ENCODE data around the gene ELL2.

Gene ELL2

GRCh38 chr5:95957561-95958203 is 4.0 kb downstream of the ELL2 start:
- Mint-ChIP-seq H3K27ac (no peak overlapping the region), H3K27me3 (peaks cover 19% of the 10 kb centered on the region), H3K9me3 (no peaks in the 10 kb centered on the region), H3K4me3 (no peak overlapping the region), H3K4me1 (peaks cover 30% of the 10 kb centered on the region), H3K36me3 (no peaks in the 10 kb centered on the region)
- CTCF ChIA-PET = interaction anchor here (1.3 to 2.1 kb wide), 4 partner anchors 9 to 377 kb away, joined by 3 to 5 read pairs (median 4); no protein-coding TSS in a partner anchor
- no peak for DNase-seq

- Mint-ChIP-seq H3K4me1 (peaks cover 23% of the 10 kb centered on the region), H3K27me3 (peaks cover 11% of the 10 kb centered on the region), H3K36me3 (peaks cover under 1% of the 10 kb centered on the region), H3K9me3 (no peaks in the 10 kb centered on the region), H3K27ac (no peak overlapping the region), H3K4me3 (no peak overlapping the region)
- CTCF ChIA-PET = interaction anchor here (1.1 to 2.1 kb wide), 3 partner anchors 64 to 378 kb away, joined by 3 to 5 read pairs (median 3); no protein-coding TSS in a partner anchor
- DNase-seq = no peak
Observed at GRCh38 chr5:95956900-95957293, 4.8 kb downstream of the ELL2 start.

- no peak for DNase-seq
- peaks cover 21% of the 10 kb centered on the region for H3K4me1 Mint-ChIP-seq
- CTCF ChIA-PET = interaction anchor here (1.0 to 1.5 kb wide), 3 partner anchors 12 to 95 kb away, joined by 3 to 4 read pairs (median 3); no protein-coding TSS in a partner anchor
- H3K4me3 Mint-ChIP-seq = no peak overlapping the region
- no peaks in the 10 kb centered on the region for H3K9me3 Mint-ChIP-seq
- peaks cover 4% of the 10 kb centered on the region for H3K36me3 Mint-ChIP-seq
- no peak overlapping the region for H3K27ac Mint-ChIP-seq
- H3K27me3 Mint-ChIP-seq = peaks cover 9% of the 10 kb centered on the region
Observed at GRCh38 chr5:95956021-95956899, 5.4 kb downstream of the ELL2 start.

DNA sequence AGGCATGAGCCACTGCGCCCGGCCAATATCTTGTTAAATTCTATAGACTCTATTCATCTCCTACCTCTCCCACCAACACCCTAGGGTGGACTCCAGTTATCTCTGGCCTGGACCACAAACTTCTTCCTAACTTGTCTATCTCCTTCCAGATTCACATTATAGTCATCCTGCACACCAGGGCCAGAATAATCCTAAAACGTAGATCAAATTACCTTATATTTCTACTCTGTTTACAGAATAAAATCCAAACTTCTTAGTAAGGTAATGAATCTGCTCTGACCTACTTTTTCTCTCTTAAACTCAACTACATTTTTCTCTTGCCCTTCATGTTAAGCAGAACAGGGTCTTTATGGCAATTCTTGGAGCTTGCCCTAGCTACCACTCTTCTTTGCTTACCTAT is 6.9 kb downstream of the ELL2 start:
- Mint-ChIP-seq H3K4me3 (no peak overlapping the region), H3K4me1 (peaks cover 15% of the 10 kb centered on the region), H3K27ac (no peak overlapping the region), H3K9me3 (no peaks in the 10 kb centered on the region), H3K36me3 (peaks cover 4% of the 10 kb centered on the region), H3K27me3 (peaks cover 3% of the 10 kb centered on the region)
- CTCF ChIA-PET = interaction anchor here (1.0 kb wide), 1 partner anchor 11 kb away, joined by 4 read pairs; no protein-coding TSS in a partner anchor
- DNase-seq = no peak

DNA sequence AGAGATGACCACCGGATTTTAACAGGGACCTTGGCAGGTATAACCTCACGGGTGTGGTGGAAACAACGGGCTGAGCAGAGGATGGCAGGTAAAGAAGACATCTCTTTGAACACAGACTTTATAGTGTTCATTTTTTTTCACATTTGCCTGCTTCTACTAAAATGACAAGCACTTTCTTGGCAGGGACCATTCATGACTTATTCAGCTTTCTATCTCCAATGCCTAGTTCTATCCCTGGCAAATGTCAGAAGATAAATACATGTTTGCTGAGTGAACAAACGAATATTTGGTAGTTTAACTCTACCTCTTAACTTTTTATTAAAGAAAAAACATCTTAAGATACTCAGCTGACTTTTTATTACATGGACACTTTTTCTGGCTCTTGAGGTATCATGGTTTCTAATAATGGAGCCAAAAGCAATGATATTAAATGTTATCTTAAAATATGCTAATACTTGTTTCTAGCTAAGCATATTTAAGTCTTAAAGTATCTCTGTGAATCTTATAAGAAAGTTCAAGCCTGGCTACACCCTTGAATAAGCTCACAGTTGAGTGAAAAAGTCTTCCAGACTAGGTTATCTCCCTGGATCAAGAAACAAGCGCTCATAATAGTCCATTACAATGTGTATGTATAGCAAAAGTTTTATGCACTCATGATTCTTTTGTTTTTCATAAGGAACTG is 8.5 kb downstream of the ELL2 start:
- no peaks in the 10 kb centered on the region for H3K27me3 Mint-ChIP-seq
- no peak overlapping the region for H3K4me3 Mint-ChIP-seq
- H3K9me3 Mint-ChIP-seq = no peaks in the 10 kb centered on the region
- H3K27ac Mint-ChIP-seq = no peak overlapping the region
- peaks cover 4% of the 10 kb centered on the region for H3K36me3 Mint-ChIP-seq
- DNase-seq = no peak
- peaks cover 7% of the 10 kb centered on the region for H3K4me1 Mint-ChIP-seq
- CTCF ChIA-PET = no interaction called here

- Mint-ChIP-seq H3K4me1 (peaks cover 7% of the 10 kb centered on the region), H3K27me3 (no peaks in the 10 kb centered on the region), H3K36me3 (peaks cover 4% of the 10 kb centered on the region), H3K27ac (no peak overlapping the region), H3K4me3 (no peak overlapping the region), H3K9me3 (no peaks in the 10 kb centered on the region)
- DNase-seq = no peak
- CTCF ChIA-PET = interaction anchor here (0.7 kb wide), 1 partner anchor 11 kb away, joined by 3 read pairs; no protein-coding TSS in a partner anchor
Observed at GRCh38 chr5:95951916-95952315, 9.7 kb downstream of the ELL2 start.

GRCh38 chr5:95949810-95950209 is 11.8 kb downstream of the ELL2 start:
- peaks cover 15% of the 10 kb centered on the region for H3K4me1 Mint-ChIP-seq
- no peak overlapping the region for H3K27ac Mint-ChIP-seq
- CTCF ChIA-PET = no interaction called here

GRCh38 chr5:95948631-95949030 is 13.0 kb downstream of the ELL2 start:
- Mint-ChIP-seq H3K4me1 (peaks cover 15% of the 10 kb centered on the region), H3K27me3 (no peaks in the 10 kb centered on the region), H3K27ac (no peak overlapping the region), H3K4me3 (no peak overlapping the region), H3K9me3 (peaks cover 5% of the 10 kb centered on the region), H3K36me3 (peaks cover 8% of the 10 kb centered on the region)
- no peak for DNase-seq
- CTCF ChIA-PET = interaction anchor here (0.9 to 1.3 kb wide), 2 partner anchors 10 to 12 kb away, joined by 4 read pairs; no protein-coding TSS in a partner anchor

More at GRCh38 chr5:95949810-95950209, 11.8 kb downstream of the ELL2 start:
- no peak for DNase-seq
- peaks cover 5% of the 10 kb centered on the region for H3K9me3 Mint-ChIP-seq
- H3K36me3 Mint-ChIP-seq = peaks cover 8% of the 10 kb centered on the region
- H3K4me3 Mint-ChIP-seq = no peak overlapping the region
- no peaks in the 10 kb centered on the region for H3K27me3 Mint-ChIP-seq

DNA sequence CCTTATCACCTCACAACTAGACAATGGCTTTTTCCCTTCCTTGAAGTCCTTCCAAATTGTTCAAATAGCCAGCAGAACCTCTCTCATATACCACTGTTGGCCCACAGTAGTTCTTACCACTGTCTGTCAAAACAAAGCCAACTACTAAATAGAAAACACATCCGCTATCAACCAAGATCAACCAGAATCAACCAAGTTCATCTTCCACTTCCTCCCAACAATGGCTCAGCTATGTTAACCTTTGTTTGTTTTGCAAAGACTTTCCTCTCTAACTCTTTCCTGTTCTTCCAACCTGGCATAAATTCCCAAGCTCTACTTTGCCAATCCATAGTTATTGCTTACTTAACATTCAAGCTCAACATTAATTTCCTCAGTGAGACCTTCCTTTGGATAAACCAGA is 15.2 kb downstream of the ELL2 start:
- no peak for DNase-seq
- Mint-ChIP-seq H3K27ac (no peak overlapping the region), H3K36me3 (peaks cover 4% of the 10 kb centered on the region), H3K4me1 (peaks cover 15% of the 10 kb centered on the region), H3K9me3 (peaks cover 5% of the 10 kb centered on the region), H3K4me3 (no peak overlapping the region), H3K27me3 (no peaks in the 10 kb centered on the region)
- CTCF ChIA-PET = no interaction called here

GRCh38 chr5:95942968-95943367 is 18.7 kb downstream of the ELL2 start:
- H3K4me1 Mint-ChIP-seq = peaks cover 7% of the 10 kb centered on the region
- no peak overlapping the region for H3K27ac Mint-ChIP-seq
- DNase-seq = no peak
- CTCF ChIA-PET = interaction anchor here (1.7 kb wide), 1 partner anchor 12 kb away, joined by 4 read pairs; no protein-coding TSS in a partner anchor
- H3K4me3 Mint-ChIP-seq = no peak overlapping the region
- peaks cover 5% of the 10 kb centered on the region for H3K9me3 Mint-ChIP-seq
- peaks cover 4% of the 10 kb centered on the region for H3K36me3 Mint-ChIP-seq
- no peaks in the 10 kb centered on the region for H3K27me3 Mint-ChIP-seq

DNA sequence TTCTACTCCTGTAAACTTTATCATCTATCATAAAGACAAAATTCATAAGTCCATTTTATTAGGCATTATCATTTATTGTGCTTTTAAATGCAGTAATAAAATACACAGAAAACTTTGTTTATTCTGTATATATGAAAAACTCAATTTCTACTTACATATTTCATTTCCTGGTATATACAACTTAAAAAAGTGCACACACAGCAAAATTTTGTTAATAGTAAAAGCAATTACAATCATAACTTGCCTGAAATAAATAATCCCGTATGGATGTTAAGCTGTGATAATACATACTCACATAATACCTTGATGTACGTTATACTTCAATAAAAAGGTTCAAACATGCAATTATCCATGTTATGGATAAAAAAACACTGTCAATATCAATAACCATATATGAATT is 19.2 kb downstream of the ELL2 start:
- H3K27ac Mint-ChIP-seq = no peak overlapping the region
- no peak overlapping the region for H3K4me3 Mint-ChIP-seq
- H3K4me1 Mint-ChIP-seq = peaks cover 7% of the 10 kb centered on the region
- peaks cover 4% of the 10 kb centered on the region for H3K36me3 Mint-ChIP-seq
- H3K9me3 Mint-ChIP-seq = peaks cover 5% of the 10 kb centered on the region
- no peaks in the 10 kb centered on the region for H3K27me3 Mint-ChIP-seq
- CTCF ChIA-PET = interaction anchor here (1.0 to 1.6 kb wide), 2 partner anchors 11 to 161 kb away, joined by 3 to 4 read pairs; no protein-coding TSS in a partner anchor
- DNase-seq = no peak

DNA sequence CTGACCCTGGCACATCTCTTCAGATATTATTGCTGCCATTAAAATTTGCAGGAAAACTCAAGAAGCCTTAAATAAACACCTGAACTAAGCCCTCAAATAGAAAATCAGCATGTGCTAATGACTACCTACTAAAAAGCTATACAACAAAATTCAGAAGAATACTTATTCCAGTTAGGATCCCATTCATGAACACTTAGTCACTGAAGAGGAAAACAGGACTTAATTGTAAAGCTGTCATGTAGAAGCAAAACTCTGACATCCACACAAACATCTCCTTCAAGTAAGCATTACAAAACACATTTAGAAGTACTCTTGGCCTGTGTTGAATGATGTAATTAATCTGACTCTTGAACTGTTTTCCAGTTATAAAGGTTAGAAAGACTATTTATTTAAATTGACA is 19.9 kb downstream of the ELL2 start:
- Mint-ChIP-seq H3K27ac (no peak overlapping the region), H3K27me3 (no peaks in the 10 kb centered on the region), H3K4me3 (no peak overlapping the region), H3K9me3 (peaks cover 5% of the 10 kb centered on the region), H3K36me3 (peaks cover 4% of the 10 kb centered on the region), H3K4me1 (peaks cover 7% of the 10 kb centered on the region)
- no peak for DNase-seq
- CTCF ChIA-PET = interaction anchor here (1.0 to 1.6 kb wide), 2 partner anchors 10 to 160 kb away, joined by 3 to 4 read pairs; no protein-coding TSS in a partner anchor

GRCh38 chr5:95940758-95941682 is 20.6 kb downstream of the ELL2 start:
- Mint-ChIP-seq H3K27ac (no peak overlapping the region), H3K4me3 (no peak overlapping the region), H3K9me3 (no peaks in the 10 kb centered on the region), H3K27me3 (no peaks in the 10 kb centered on the region), H3K4me1 (peaks cover 2% of the 10 kb centered on the region), H3K36me3 (no peaks in the 10 kb centered on the region)
- no peak for DNase-seq
- CTCF ChIA-PET = interaction anchor here (1.0 to 1.6 kb wide), 3 partner anchors 10 to 160 kb away, joined by 3 to 4 read pairs (median 3); no protein-coding TSS in a partner anchor
